Measurements from ENCODE around the gene LONRF3. TPM values are rescaled to one million over a fixed set of nuclear protein-coding genes. Genes with fewer than 3 reads are reported as not detected.
A peak's percentile ranks its signal among the peaks of the same experiment; 100 is the strongest.
"Not testable (repeated sequence)": the region's sequence is repeated elsewhere in the genome, so short reads cannot be mapped to it uniquely, and the experiment has no call there.

The LONRF3 gene
- total RNA-seq, 2 donors from 2014 or later = 15.3 to 18.8 TPM

DNA sequence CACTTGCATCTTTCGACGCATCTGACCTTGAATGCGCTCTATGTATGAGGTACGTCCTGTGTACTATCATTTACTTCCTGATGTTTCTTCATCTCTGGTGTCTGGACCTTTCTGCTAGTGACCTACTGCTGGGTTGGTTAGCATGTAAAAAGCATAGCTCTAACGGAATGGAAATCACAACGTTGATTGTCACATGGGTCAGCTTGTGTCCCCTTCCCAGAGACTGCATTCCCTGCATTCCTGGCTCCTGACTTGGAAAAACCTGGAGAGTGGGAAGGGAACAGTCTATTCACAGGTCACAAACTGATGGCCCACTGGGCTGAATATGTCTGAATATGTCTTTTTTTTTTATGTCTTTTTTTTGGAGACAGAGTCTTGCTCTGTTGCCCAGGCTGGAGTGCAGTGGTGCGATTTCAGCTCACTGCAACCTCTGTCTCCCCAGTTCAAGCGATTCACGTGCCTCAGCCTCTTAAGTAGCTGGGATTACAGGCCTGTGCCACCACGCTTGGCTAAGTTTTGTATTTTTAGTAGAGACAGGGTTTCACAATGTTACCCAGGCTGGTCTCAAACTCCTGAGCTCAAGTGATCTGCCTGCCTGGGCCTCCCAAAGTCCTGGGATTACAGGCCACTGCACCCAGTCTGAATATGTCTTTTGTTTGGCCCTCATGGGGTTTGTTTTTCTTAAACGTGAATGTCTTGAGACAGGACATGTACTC, 16.3 kb downstream of the LONRF3 start:
- Histone ChIP-seq H3K27me3 (no peaks in the 10 kb centered on the region), H3K9me3 (no peaks in the 10 kb centered on the region), H3K27ac (no peak overlapping the region), H3K36me3 (replicated peaks in 1 of 2; ENCODE audit: insufficient read depth in 1 of 2, low read depth in 2 of 2) (no peaks in the 10 kb centered on the region), H3K4me3 (no peak overlapping the region), H3K4me1 (no peaks in the 10 kb centered on the region)
- DNase-seq (no peak), ATAC-seq (no peak)
- TF ChIP-seq, protein P1, sequence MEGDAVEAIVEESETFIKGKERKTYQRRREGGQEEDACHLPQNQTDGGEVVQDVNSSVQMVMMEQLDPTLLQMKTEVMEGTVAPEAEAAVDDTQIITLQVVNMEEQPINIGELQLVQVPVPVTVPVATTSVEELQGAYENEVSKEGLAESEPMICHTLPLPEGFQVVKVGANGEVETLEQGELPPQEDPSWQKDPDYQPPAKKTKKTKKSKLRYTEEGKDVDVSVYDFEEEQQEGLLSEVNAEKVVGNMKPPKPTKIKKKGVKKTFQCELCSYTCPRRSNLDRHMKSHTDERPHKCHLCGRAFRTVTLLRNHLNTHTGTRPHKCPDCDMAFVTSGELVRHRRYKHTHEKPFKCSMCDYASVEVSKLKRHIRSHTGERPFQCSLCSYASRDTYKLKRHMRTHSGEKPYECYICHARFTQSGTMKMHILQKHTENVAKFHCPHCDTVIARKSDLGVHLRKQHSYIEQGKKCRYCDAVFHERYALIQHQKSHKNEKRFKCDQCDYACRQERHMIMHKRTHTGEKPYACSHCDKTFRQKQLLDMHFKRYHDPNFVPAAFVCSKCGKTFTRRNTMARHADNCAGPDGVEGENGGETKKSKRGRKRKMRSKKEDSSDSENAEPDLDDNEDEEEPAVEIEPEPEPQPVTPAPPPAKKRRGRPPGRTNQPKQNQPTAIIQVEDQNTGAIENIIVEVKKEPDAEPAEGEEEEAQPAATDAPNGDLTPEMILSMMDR (IDR thresholded peaks at IDR 0.05) = no peak
- TF ChIP-seq POLR2A (IDR thresholded peaks at IDR 0.05) = no peak
- intact Hi-C loops (cut with DNase I) = no loop called here
- 83 to 85% methylated on average over 10 to 11 of the region's 11 CpGs for WGBS, 2 donors

DNA sequence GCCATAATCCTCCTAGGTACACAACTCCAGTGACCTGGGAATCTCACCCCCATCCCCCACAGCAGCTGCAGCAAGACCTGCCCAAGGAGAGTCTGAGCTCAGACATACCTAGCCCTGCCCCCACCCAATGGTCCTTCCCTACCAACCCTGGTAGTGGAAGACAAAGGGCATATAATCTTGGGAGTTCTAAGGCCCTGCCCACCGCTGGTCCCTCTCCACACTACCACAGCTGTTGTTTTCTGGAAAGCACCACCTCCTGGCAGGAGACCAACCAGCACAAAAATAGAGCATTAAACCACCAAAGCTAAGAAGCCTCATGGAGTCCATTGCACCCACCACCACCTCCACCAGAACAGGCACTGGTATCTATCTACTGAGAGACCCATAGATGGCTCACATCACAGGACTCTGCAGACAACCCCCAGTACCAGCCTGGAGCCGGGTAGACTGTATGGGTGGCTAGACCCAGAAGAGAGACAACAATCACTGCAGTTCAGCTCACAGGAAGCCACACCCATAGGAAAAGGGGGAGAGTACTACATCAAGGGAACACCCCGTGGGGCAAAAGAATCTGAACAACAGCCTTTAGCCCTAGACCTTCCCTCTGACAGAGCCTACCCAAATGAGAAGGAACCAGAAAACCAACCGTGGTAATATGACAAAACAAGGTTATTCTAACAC, 18.2 kb downstream of the LONRF3 start:
- not testable (repeated sequence) for ATAC-seq
- 92 to 93% methylated on average over 1 to 2 of the region's 4 CpGs for WGBS, 2 donors

DNA sequence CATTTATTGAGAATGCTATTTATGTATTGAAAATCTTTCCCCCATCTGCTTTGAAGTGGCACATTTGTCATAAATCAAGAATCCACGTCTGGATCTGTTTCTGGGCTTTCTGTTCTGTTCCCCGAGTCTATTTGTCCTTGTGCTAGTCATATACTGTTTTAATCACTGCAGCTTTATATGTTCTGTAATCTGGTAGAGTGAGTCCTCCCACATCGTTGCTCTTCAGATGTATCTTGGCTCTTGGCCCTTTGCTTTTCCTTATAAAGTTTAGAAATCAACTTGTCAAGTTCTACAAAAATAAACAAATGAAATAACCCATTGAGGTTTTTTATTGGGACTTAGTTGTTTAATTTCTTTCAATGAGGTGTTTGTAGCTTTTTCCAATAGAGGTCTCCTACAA, 29.0 kb downstream of the LONRF3 start:
- ATAC-seq = no peak
- Histone ChIP-seq H3K9me3 (no peaks in the 10 kb centered on the region), H3K4me1 (no peaks in the 10 kb centered on the region), H3K27ac (no peak overlapping the region), H3K36me3 (replicated peaks in 1 of 2; ENCODE audit: insufficient read depth in 1 of 2, low read depth in 2 of 2) (no peaks in the 10 kb centered on the region), H3K27me3 (no peaks in the 10 kb centered on the region), H3K4me3 (no peak overlapping the region)
- intact Hi-C loops (cut with DNase I) = no loop called here
- no peak for TF ChIP-seq POLR2A (IDR thresholded peaks at IDR 0.05)
- TF ChIP-seq, protein P1 (IDR thresholded peaks at IDR 0.05) = no peak
- no peak for DNase-seq
- WGBS, 2 donors = 49 to 51% methylated on average over 3 of the region's 3 CpGs

More for the DNA sequence above, 18.2 kb downstream of the LONRF3 start:
- H3K36me3 ChIP-seq (replicated peaks in 1 of 2; ENCODE audit: insufficient read depth in 1 of 2, low read depth in 2 of 2); H3K4me1 ChIP-seq; H3K27me3 ChIP-seq; intact Hi-C loops (cut with DNase I); H3K4me3 ChIP-seq; DNase-seq; H3K9me3 ChIP-seq; H3K27ac ChIP-seq: not testable (repeated sequence)

DNA sequence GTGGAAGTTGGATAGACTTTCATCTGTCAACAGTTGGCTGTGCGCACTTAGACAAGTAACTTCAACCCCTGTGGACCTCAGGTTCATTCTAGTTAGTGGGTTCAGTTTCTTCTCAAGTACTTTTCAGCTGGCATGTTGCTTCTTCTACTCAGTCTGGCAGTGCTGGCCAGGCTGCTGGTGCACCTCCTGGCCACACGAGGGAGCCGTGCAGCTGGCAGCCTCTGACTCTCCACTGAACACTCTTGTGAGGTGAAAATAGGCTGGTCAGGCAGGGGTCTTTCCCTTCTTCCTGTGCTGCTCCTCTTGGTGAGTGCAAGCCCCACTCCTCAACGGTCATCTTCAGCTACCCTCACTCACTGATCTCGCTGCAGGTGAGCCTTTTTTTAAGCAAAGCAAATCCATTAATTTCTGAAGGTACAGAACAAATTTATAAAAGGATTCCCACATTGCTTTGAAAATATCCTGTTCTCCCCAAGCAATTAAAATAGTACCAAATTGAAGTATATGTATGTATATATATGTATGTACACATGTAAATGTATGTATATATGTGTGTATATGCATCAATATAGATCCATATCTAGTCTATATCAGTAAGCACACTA, 30.6 kb downstream of the LONRF3 start:
- Histone ChIP-seq H3K4me3 (no peak overlapping the region), H3K27me3 (no peaks in the 10 kb centered on the region), H3K36me3 (replicated peaks in 1 of 2; ENCODE audit: insufficient read depth in 1 of 2, low read depth in 2 of 2) (no peaks in the 10 kb centered on the region), H3K9me3 (no peaks in the 10 kb centered on the region), H3K27ac (no peak overlapping the region), H3K4me1 (no peaks in the 10 kb centered on the region)
- ATAC-seq (peak; percentile 65), DNase-seq (peak; percentile 34 to 72 (median 52))
- intact Hi-C loops (cut with DNase I) = no loop called here
- TF ChIP-seq POLR2A (IDR thresholded peaks at IDR 0.05) = no peak
- TF ChIP-seq, protein P1 (IDR thresholded peaks at IDR 0.05) = peak; percentile 50 to 82 (median 60)
- 0 to 27% methylated on average over 1 to 5 of the region's 5 CpGs for WGBS, 2 donors

DNA sequence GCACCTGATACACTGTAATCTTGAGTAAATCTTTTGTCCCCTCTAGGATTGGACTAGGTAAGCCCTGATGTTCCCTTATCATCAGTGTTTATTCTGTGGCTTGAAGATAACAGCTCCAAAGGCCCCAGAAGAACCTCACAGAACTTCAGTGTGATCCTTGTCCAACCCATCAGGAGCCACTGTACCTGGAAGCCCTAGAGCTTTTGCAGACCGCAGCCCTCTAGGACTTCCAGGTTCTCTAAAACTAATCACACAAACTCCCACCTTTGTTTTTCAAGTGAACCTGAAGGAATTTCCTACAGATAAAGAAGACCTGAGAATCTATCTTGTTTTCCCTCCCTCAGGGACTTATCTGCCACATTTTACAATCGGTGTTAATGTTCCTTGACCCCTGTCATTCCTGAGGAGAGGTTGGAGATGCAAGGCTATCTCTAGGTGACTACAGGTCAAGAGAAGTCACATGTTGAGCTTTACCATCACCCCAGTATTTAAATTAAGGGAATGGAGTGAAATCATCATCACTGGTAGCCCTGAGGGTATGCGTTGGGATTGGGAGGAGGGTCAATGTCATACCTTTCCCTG, 32.9 kb downstream of the LONRF3 start:
- TF ChIP-seq, protein P1 (IDR thresholded peaks at IDR 0.05) = no peak
- TF ChIP-seq POLR2A (IDR thresholded peaks at IDR 0.05) = no peak
- intact Hi-C loops (cut with DNase I) = no loop called here

More for the DNA sequence above, 32.9 kb downstream of the LONRF3 start:
- H3K4me3 ChIP-seq = no peak overlapping the region
- H3K36me3 ChIP-seq (replicated peaks in 1 of 2; ENCODE audit: insufficient read depth in 1 of 2, low read depth in 2 of 2) = no peaks in the 10 kb centered on the region
- no peaks in the 10 kb centered on the region for H3K27me3 ChIP-seq
- 94 to 96% methylated on average over 2 to 3 of the region's 3 CpGs for WGBS, 2 donors
- no peak for ATAC-seq
- no peak overlapping the region for H3K27ac ChIP-seq
- H3K9me3 ChIP-seq = no peaks in the 10 kb centered on the region
- DNase-seq = no peak
- H3K4me1 ChIP-seq = no peaks in the 10 kb centered on the region

Data from body of pancreas (tissue), 4 donors.